HG02588 (cell line): Measurements from ENCODE around the gene ANTKMT.

ENCODE experiments used
- ATAC-seq: cut with Tn5 transposase; IDR thresholded peaks from one replicate; pipeline ENCODE4 v1.9.1; 2021; ENCODE audit warnings: mild to moderate bottlenecking, moderate library complexity; ENCODE audit not compliant: unreplicated experiment

ANTKMT gene

DNA sequence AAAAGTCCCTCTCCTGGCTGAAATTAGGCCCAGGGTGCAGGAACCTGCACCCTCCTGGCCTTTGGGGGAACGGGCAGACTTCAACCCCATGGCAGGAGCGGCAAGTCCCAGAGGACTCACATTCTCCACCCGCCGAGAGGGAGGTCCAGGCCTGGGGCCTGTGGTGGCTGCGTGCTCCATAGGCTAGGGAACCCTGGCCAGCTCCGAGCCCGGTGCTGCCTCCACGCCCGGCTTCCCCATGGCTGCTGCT is 5.2 kb downstream of the ANTKMT start:
- ATAC-seq, result no peak

DNA sequence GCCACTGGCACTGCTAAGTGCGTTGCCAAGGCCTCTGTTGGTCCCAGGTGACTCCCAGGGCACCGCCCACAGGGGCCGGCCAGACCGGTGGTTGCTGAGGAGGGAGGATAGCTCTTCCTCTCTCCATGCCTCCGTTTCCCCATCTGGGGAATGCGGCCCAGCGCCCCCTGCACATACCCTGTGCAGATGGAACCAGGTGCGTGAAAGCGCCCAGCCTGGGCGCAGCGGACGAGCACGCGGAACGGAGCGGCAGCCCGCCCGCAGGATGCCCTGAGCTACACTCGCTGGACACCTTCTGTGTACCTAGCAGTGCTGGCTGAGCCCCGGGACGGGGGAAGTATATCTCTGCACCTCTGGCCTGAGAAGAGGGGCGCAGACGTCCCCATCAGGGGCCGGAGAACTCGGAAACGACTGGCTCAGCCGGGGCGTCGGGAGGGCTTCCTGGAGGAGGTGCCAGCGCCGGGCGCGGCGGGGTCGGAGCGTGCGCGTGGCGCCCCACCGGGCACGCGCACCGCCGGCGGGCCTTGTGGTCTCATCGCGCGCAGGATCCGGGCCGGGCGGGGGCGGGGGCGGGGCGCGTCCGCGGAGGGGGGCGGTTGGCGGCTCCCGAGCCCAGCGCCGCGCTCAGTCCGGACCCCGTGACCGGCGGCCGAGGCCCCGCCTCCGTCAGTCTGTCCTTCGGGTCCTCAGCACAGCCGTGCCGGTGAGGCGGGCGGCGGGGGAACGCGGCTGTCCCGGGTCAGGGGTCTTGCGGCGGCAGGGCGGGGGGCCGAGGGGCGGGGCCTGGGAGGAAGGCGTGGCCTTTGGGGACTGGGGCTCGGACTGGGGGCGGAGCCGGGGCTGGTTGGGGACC is 5.7 kb downstream of the ANTKMT start, which contains the start of the genes CCDC78 and HAGHL:
Gene CCDC78 (minus strand): TSS at position 6 of the 853 bp plus-strand sequence. CDS start 76 bp downstream, outside the sequence.
Gene HAGHL (plus strand): TSS at position 669 of the 853 bp plus-strand sequence. CDS start 404 bp downstream, outside the sequence.
- no peak for ATAC-seq

DNA sequence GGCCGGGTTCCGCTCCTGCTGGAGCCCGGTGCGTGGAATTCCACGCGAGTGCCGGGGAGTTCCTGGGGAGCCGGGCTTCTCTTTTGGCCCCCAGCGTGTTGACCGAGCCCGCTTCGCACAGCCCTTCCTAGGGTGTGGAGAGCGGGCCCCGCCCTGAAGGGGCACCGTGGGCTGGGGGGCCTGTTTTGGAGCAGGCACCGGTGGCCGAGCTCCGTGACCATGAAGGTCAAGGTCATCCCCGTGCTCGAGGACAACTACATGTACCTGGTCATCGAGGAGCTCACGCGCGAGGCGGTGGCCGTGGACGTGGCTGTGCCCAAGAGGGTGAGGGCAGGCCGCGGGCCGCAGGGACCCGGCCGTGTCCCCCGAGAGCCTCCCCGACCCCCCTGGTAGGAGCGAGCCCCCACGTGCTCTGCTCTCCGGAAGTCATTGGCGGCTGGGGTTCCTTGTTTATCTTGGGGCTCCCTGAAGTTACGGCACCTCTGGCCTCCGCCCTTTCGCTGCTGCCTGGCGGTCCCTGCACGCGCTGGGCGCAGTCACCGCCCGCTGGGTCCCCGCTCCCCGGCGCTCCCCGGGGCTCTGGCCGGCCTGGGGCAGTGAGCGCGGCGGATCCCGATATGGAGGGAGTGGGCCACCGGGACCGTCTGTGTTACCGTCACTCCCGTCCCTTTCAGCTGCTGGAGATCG is 6.5 kb downstream of the ANTKMT start:
- no peak for ATAC-seq

DNA sequence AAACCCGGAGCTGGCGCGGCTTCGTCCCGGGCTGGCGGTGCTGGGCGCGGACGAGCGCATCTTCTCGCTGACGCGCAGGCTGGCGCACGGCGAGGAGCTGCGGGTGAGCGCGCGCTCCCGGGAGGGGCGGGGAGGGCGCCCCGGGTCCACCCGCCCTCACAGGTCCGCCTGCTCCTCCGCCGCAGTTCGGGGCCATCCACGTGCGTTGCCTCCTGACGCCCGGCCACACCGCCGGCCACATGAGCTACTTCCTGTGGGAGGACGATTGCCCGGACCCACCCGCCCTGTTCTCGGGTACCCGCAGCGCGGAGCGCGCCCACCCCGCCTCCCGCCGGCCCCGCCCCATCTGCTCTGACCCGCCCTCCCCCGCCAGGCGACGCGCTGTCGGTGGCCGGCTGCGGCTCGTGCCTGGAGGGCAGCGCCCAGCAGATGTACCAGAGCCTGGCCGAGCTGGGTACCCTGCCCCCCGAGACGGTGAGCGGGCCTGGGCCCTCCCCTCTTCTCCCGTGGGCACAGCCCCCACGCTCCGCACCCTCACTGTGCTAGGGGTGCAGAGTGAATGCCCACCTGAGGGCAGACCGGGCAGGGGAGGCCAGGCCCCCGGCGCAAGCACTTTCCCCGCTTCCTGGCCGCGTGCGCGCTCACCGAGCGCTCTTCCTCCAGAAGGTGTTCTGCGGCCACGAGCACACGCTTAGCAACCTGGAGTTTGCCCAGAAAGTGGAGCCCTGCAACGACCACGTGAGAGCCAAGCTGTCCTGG is 7.4 kb downstream of the ANTKMT start:
- ATAC-seq, result no peak

DNA sequence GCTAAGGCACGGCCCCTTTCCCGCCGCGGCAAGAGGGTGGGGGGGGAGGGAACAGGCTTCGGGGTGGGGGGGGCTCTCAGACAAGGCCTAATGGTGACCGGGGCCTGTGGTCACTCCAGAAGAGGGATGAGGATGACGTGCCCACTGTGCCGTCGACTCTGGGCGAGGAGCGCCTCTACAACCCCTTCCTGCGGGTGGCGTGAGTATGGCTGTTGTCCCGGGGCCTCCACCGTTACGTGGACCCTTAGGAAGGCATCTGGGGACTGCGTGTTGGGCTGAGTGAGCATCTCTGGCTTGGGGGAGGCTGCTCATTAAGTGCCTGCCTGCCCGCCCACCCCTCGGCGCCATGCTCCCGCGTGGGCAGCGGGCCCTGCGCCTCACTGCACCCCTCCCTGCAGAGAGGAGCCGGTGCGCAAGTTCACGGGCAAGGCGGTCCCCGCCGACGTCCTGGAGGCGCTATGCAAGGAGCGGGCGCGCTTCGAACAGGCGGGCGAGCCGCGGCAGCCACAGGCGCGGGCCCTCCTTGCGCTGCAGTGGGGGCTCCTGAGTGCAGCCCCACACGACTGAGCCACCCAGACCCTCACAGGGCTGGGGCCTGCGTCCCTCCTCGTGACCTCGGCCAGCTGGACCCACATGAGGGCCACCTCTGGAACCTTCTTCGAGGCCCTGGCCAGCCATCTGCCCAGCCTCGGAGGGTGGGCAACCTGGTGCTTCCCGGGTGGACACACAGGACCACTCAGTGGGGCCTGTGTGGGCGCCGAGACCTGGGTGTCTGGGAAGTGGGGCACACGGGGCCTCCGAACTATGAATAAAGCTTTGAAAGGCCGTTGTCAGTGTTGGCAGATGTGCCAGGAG is 8.2 kb downstream of the ANTKMT start:
- ATAC-seq, result no peak

DNA sequence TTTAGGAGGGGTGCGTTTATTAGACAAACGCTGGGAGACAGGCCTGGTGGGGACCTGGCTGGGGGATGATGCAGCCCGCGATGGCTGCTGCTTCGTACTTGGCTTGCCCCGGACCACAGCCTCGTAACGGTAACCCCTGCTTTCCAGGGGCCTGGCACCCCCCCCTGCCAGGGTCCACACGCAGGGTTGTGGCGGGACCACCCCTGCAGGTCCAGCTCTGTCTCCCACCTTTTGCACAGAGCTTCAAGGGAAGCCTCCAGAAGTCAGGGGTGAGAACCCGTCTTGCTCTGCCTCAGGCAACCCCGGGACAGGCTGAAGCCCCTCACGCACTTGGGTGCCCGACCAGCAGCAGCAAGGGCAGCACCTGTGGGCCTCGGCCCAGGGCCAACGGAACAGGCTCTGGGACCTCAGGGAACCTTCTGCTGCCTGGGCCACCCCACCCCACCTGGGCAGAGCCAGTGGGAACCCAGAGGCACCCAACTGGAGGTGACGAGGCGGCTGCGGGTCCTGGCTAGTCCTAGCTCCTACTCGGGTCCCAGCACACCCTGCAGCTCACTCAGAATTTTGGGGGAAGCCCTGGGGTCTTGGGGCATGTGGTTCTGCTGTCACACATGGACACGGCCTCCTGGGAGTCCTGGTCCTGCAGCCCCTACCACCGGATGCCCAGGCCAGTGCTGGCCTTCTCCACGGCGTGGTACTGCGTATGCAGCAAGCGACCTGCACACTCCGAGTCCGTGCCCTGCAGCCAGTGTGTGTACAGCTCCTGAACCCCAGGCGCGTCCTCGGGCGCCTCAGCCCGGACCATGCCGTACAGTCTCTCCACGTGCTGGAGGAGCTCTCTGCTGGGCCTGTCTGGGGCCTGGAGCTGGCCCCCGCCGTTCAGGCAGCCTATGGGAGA is 9.1 kb downstream of the ANTKMT start:
- no peak for ATAC-seq

DNA sequence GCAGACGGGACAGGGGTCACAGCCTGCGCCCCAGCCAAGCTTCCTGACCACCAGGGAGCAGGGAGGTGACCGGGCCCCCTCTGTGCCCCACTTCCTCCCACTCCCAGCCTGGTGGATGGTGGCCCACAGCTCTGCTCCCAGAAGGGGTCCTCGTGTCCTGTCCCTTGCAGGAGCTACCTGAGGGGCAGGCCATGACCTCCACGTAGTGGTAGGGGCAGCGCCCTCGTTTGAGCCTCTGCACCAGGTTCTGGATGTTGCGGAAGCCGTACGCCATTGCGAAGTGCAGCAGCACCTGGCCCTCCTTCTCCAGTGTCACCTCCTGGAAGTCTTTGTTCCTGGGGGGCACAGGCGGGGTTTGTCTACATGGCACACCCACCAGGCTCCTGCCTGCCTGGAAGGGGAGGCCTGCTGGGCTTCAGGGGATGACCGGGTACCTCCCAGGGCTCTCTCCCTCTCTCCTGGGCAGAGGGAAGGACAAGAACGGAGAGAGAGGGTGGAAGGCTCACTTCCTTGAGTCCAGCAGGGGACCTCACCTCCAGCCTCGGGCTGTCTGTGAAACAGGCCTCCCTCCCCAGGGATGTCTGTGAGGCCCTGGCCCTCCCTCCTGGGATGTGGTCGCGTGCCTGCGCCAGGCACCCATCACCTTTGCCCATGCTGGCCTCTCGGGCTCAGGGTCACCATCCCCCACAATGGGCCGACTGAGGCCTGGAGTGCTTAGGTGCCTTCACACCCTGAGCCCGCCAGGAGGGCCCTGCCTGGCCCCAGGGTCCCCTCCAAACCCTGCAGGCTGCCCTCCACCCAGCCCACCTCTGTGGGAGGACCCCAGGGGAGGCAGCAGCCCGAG is 9.9 kb downstream of the ANTKMT start:
- no peak for ATAC-seq

DNA sequence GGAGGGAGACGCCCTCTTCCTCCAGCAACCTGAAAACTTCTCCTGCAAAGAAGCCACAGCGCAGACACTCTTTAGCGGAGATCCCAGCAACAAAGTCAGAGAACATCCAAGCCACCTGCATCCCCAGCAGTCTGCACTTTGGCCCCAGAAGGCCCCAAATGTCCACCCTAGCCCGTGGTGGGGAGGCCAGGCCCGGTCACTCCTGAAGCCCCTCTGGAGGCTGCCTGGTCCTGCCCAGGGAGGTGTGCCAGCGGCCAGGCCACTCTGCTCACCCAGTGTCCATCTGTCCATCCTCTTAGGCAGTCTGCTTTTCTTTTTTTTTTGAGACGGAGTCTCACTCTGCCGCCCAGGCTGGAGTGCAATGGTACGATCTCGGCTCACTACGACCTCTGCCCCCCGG is 11.4 kb downstream of the ANTKMT start:
- no peak for ATAC-seq

DNA sequence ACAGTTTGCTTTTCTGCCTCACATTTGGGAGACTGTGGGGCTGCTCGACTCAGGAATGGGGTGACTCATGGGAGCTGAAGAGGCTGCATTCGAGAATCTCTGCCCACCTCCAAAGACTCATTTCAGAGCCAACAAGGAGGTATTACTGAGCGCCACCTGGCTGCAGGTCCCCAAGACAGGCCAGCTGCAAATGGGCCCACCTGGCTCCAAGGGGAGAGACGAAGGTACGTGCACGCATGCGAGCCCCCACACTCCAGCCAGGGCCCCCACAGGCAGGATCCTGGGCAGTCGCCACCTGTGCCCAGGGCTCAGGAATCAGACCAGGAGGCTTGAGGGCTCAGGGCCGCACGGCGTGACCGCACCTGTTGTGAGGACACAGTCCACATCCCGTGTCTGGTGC is 12.0 kb downstream of the ANTKMT start:
- ATAC-seq, result no peak

DNA sequence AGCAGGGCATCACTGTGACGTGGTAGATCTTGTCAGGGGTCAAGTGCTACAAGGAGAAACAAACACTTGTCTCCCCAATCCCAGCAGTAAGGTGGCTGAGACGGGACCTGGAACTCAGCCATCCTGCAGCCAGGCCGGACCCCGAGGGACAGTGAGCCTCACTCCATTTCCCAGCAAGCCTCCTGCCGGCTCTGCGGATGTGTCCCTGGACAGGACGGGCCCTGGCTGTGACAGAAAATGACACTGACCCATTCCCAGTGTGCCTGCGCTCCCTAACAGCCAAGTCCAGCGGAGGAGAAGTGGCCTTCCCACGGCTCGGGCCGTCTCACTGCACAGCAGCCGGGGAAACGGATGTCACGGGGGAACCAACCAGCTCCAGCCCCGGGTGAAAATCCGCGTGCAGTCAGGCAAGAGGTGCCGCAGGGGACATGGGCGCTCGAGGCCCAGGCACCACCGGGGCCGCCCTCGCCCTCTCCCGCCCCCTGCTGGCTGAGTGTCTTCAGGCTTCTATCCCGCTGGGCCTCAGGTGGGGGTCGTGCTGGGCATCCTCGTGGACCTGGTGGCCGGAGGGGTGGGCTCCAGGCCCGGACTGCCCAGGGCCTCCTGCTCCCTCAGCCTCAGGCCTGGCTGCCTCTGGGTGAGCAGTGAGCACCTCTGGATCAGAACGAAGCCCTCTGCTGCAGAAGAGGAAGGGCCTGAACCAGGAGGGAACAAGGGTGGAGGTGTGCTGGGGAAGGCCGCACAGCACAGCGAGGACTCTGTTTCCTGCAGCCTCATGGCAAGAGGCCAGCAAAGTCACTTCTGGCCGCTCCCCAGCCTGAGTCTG is 12.6 kb downstream of the ANTKMT start:
- ATAC-seq, result no peak

DNA sequence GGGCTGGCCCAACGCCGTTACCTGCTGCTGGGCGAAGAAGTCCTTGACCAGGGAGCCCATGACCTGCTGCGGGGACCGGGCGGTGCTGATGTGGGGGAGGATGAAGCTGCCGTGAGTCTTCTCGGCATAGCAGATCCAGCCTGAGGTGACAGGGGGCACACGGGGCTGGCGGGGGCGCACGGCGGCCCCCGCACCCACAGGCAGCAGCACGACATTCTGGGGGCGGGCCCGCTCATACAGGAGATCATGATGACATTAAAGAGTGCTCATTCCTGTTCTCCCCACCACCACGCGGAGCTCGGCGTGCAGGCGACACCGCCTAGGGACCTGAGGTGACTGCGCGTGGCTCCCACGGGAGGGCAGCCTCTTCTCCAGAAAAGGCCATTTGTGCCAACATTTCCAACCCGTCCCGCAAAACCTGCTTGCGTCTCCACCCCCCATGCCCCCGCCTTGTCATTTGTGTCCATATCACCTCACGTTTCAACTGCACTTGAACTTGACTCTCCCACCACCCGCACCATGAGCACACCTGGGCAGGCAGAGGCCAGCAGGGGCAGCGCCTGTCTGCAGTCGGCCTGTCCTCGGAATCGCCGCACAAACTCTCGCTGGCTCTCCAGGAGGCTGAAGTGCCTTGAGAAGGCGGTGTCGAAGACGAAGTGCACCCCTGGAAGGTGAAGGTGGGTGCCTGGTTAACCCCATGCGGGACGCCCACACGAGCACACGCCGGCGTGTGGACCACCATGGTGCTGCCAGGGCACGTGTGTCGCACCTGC is 13.4 kb downstream of the ANTKMT start:
- ATAC-seq, result no peak

DNA sequence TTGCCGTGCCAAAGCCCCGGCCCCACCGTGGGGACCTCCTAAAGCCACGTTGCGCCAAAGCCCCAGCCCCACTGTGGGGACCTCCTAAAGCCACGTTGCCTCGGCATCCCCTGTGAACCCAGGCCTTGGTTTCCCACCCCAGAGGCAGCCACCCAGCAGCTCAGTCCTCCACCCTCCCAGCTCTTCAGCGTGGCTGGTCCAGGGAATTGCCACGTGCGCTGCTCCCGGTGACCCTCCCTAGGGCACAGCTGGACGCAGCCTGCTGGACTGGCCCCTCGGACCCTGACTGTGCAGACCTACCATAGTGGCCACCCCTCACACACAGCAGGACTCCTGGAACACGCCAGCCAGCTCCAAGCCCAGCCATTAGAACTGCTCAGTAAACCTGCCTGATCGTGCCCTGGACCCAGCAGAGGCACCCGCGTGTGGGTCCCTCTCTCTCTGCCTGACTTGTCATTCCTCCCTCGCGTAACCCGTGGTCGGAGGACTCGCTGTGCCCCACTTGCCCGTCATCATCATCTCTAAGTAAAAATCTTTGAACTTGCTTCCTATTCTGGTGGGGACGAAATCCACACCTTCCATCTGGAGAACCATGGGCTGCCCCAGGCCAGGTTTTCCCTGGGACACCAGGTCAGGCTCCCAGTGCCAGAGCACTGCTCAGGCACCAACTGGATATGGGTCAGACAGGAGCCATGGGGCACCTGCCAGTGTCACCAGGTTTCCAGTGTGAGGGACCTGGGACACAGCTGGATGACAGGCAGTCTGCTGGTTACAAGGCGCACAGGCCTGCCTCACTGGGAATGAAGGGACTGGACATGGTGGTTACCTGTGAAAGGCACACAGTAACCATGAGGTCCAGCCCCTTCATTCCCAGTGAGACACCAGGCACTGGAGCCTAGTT is 14.3 kb downstream of the ANTKMT start:
- ATAC-seq, result no peak

DNA sequence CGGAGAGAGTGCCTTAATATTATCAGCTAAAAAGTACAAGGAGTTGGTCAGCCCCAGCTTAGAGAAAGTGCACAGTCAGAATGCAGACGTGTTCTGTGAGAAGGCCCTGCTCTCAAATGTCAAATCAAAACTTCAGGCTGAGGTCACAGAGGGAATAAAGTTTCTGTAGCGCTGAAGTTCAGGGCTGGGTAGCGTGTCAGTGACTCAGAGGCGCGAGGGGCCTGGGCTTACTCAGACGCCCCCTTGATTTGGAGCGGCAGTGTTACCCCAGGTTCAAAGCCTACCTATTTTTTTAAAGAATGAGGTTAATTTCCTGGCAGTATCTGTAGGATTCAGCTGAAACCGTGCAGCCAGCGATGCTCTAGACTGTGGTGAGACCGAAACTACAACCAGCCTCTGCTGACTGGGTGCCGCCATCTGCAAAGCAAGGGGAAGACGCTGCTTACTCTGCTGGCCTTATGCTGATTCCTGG is 15.1 kb downstream of the ANTKMT start:
- ATAC-seq, result no peak

DNA sequence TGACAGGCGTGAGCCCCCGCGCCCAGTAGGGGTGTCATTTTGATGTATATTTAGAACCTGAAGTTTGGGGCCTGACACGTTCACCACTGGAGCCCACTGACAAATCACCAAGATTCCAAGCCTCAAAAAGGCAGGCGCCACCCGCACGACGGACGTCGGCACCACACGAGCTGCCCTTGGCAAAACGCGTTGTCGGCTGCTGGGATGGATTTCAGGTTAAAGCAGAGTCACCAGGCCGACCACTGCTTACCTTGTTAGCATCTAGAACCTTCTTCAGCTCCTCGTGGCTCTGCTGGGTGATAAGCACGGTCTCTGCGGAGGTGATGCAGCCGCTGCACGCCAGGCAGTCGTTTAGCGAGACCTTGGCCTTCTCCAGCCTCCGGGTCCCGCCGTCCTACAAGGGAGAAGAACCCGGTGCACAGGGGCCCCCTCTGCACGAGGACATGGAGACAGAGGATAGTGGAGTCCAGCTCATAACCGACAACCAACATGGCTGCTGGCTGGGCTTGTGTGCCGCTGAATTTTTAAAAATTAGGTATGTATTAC is 16.1 kb downstream of the ANTKMT start:
- no peak for ATAC-seq

DNA sequence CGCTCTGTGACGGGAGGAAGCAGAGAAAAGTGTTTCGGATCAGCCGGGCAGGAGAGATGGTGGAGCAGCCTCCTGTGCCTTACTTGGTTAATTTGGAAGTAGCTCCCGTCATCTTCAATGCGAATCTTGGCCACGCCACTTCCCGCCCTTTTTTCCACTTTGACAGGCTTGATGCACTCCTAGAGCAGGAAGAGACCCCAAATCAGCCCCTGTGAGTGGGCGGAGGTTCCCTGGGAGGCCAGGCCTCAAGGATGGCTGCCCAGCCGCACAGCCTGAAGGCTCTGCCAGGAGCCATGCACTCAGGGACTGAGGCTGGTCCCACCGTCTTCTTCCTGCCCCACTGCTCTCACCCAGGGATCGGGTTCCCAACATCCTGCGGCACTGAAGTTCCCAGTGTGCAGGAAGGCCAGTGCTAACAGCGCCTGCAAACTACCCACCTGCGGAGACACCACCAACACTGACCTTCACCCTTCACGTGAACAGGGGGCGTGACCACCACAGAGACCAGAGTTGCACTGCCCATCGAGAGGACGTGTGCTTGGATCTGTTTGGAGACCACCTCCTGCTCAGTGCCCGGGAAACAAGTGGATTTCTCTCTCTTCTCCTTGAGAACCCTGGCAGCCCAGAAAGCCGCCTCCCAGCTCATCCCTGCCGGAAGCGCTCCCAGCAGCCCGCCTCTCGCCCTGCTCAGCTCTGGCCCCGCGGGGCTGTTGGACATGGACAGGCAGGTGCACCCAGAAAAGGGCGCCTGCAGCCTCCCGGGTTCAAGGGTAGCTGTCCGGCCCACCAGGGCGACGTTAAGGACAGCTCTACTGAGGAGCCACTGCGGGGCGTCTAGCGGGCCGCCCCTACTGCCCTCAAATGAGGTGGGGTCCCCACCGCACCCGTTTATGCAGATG is 18.9 kb downstream of the ANTKMT start:
- no peak for ATAC-seq
